ENCODE measurements around the gene SEMA4D. TPM values are rescaled to one million over a fixed set of nuclear protein-coding genes. Genes with fewer than 3 reads are reported as not detected.

Gene SEMA4D
- total and polyA plus RNA-seq, 2 of the 13 experiments (the other 11 are each of a cell fraction or from before 2014, with no cell fraction given) = 0.13 to 0.16 TPM

- no peaks in the 10 kb centered on the region for H3K9me3 ChIP-seq (ENCODE audit: low read length)
- no peak overlapping the region for H3K4me3 ChIP-seq (replicated peaks in 1 of 3; ENCODE audit: insufficient read depth in 1 of 3, low read depth in 2 of 3, low read length in 3 of 3)
- DNase-seq (ENCODE audit: low spot score) (no peak), FAIRE-seq (no peak), ATAC-seq (no peak)
- no peaks in the 10 kb centered on the region for H4K20me1 ChIP-seq (ENCODE audit: insufficient read depth, low read length)
- no peak overlapping the region for H3K4me2 ChIP-seq (ENCODE audit: low read depth, low read length)
- no peak overlapping the region for H2AFZ ChIP-seq (ENCODE audit: low read length)
- in situ Hi-C loops (cut with HindIII; ENCODE audit: extremely low pct_ligation_motif_present, low pct_unique_long_range_greater_than_20kb) = no loop called here
- H3K27ac ChIP-seq (ENCODE audit: extremely low read length, insufficient read depth, low read length) = no peak overlapping the region
- no peaks in the 10 kb centered on the region for H3K79me2 ChIP-seq (ENCODE audit: insufficient read depth, low read length)
- ChIA-PET CTCF (ENCODE audit: low intra/inter-chr PET ratio, low total read pairs) (no interaction called here), POLR2A (no interaction called here)
- no peak overlapping the region for H3K9ac ChIP-seq (ENCODE audit: insufficient read depth, low read depth, low read length)
- no peak for TF ChIP-seq ZNF512B (CRISPR knock-in tag; IDR thresholded peaks at IDR 0.05; ENCODE audit: borderline replicate concordance)
- TF ChIP-seq PRDM10 (CRISPR knock-in tag; IDR thresholded peaks at IDR 0.05; ENCODE audit: low read depth) = no peak
- no peak for TF ChIP-seq ZNF333 (CRISPR knock-in tag; IDR thresholded peaks at IDR 0.05; ENCODE audit: borderline replicate concordance)
- no peak for TF ChIP-seq ZNF501 (CRISPR knock-in tag; IDR thresholded peaks at IDR 0.05)
- no peak for TF ChIP-seq FOXJ3 (CRISPR knock-in tag; IDR thresholded peaks at IDR 0.05; ENCODE audit: borderline replicate concordance)
- no TSS peak for BruUV-seq (replicated peaks)
- H3K27me3 ChIP-seq (ENCODE audit: control insufficient read depth in 1 of 2, insufficient read depth in 2 of 2, low read length in 2 of 2) = 0 out of 5 replicates have a peak, but pooled peaks cover 0 to 4% of the 10 kb centered on the region in 2 experiments
- no peaks in the 10 kb centered on the region for H3K36me3 ChIP-seq (replicated peaks in 1 of 2; ENCODE audit: control insufficient read depth in 1 of 2, insufficient read depth in 2 of 2, low read length in 2 of 2)
- no peaks in the 10 kb centered on the region for H3K4me1 ChIP-seq (ENCODE audit: insufficient read depth, low read length)
- intact Hi-C loops (cut with micrococcal nuclease; ENCODE audit: unreplicated experiment) = no loop called here
- WGBS (ENCODE audit: low lambda C conversion rate) = 45% methylated on average over 5 of the region's 5 CpGs
Observed at GRCh38 chr9:89462199-89462598, 35.7 kb downstream of the SEMA4D start.
